ENCODE measurements around the gene ASIP.
"Not testable (repeated sequence)": the region's sequence is repeated elsewhere in the genome, so short reads cannot be mapped to it uniquely, and the experiment has no call there.

ASIP gene

GRCh38 chr20:34285450-34285849 lies 44.2 kb downstream of the ASIP start:
- no peak for DNase-seq (ENCODE audit: low read depth in 2 of 2)

- not testable (repeated sequence) for DNase-seq (ENCODE audit: low read depth in 2 of 2)
These were observed 46.3 kb downstream of the ASIP start for GRCh38 chr20:34287500-34287899.

- DNase-seq (ENCODE audit: low read depth in 2 of 2) = no peak
These were observed 49.2 kb downstream of the ASIP start for GRCh38 chr20:34290471-34290870.

DNA sequence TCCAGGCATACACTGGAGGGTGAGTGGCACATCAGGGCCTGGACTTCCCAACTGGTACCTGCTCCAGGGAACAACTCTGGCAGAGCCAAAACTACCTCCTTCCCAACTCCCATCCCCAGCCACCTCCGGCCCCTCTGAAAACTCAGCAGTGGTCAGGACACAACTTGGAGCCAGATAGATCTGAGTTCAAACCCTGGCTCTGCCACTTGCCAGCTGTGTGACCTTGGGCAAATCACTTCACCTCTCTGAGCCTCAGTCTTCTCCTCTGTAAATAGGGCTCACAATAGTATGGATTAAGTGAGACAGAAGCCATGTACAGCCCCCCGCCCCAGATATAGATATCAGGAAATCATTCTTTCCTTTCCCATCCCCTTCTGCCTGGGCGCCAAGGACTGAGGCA lies 51.3 kb downstream of the ASIP start:
- DNase-seq (ENCODE audit: low read depth in 2 of 2) = no peak

DNA sequence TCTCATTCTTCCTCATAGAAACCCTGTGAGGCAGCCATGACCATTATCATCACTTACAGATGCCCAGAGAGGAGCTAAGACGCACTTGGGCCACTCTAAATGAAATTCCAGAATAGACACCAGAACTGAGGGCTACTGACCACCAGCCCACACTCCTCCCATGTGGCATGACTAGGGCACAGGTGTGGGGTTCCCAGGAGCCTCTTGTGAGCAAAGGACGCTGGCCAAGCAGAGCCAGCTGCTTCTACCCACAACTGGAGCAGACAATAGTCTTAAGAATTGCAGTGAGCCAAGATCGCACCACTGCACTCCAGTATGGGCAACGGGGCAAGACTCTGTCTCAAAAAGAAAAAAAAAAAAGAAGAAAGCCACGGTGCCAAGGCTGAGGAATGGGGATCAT lies 51.9 kb downstream of the ASIP start:
- no peak for DNase-seq (ENCODE audit: low read depth in 2 of 2)

DNA sequence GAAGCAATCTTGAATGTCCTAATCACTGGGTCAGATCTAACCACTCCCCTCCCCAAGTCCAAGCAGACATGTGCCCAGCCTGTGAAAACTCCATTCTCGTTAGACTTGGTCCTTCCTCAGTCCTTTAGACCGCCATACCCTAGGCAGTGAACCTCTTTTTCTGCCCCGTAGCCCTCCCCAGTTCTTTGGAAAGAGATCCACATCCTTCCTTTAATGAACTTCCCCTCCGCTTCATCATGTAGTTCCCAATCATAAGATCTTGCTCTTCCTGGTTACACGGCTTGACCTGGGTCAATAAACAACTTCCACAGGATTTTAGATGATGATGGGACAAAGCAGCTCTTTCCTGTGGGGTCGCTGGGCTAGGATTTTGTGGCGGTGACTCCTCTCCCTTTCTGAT lies 52.4 kb downstream of the ASIP start:
- no peak for DNase-seq (ENCODE audit: low read depth in 2 of 2)

- no peak for DNase-seq (ENCODE audit: low read depth in 2 of 2)
These were observed 53.3 kb downstream of the ASIP start for GRCh38 chr20:34294563-34294962.

GRCh38 chr20:34295284-34295683 lies 54.1 kb downstream of the ASIP start:
- no peak for DNase-seq (ENCODE audit: low read depth in 2 of 2)

DNA sequence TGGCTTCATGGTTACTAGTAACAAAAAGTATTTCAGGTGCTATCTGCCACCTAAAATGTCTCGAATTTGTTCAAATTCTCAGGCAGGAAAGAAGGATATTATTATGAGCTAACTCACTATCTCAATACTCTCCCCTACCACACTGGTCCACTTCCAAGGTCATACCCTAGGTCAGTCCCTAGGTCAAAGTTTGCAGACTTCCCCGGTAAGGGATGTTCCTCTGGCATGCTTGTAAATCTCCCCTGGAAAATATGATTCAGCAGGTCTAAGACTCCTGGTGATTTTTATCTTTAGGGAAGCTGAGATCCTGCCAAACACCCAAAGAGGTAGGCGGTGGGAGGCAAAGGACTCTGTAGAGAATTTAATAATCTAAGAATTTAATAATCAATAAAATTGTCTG lies 55.2 kb downstream of the ASIP start:
- no peak for DNase-seq (ENCODE audit: low read depth in 2 of 2)

- not testable (repeated sequence) for DNase-seq (ENCODE audit: low read depth in 2 of 2)
These were observed 57.1 kb downstream of the ASIP start for GRCh38 chr20:34298294-34298784.

DNA sequence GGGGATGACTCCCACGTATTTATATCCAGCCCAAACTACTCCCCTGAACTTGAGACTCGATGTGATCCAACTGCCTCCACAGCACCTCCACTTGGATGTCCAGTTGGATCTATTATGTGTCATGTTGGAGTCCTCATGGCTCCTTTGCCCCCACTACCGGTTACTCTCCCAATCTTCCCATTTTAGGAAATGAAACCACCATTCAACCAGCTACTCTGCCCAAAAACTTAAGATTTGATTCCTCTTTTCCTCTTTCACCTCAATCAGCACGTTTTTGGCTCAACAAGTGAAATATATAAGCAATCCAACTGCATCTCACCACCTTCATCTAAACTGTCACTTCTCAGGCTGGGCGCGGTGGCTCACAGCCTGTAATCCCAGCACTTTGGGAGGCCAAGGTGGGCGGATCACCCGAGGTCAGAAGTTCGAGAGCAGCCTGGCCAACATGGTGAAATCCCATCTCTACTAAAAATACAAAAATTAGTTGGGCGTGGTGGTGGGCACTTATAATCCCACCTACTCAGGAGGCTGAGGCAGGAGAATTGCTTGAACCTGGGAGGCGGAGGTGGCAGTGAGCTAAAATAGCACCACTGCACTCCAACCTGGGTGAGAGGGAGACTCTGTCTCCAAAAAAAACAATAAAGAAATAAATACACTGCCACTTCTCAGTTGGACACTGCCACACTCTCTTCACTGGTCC lies 58.5 kb downstream of the ASIP start:
- DNase-seq (ENCODE audit: low read depth in 2 of 2) = no peak

DNA sequence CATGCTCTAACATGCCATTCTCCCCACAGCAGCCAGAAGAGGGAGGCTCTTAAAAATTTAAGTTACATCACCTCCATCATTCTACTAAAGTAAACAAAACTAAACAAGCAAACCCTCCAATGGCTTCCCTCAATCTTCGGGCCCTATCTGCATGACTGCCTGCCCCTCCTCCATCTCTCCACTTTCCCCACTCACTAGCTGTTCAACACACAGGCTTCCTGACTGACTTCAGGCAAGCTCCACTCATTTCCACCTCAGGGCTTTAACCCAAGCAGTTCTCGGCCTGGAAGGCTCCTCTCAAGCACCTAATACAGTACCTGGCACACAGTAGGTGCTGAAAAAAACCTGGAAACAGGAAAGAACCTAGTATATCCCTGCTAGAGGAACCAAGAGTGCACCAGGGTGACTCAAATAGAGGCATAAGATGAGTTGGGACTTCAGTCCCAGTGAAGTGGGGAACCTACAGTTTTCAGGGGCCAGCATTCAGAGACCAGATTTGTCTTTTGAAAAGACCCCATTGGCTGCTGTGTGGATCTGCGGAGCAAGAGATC lies 59.1 kb downstream of the ASIP start:
- no peak for DNase-seq (ENCODE audit: low read depth in 2 of 2)

GRCh38 chr20:34300809-34301586 lies 59.8 kb downstream of the ASIP start:
- DNase-seq (ENCODE audit: low read depth in 2 of 2) = no peak

DNA sequence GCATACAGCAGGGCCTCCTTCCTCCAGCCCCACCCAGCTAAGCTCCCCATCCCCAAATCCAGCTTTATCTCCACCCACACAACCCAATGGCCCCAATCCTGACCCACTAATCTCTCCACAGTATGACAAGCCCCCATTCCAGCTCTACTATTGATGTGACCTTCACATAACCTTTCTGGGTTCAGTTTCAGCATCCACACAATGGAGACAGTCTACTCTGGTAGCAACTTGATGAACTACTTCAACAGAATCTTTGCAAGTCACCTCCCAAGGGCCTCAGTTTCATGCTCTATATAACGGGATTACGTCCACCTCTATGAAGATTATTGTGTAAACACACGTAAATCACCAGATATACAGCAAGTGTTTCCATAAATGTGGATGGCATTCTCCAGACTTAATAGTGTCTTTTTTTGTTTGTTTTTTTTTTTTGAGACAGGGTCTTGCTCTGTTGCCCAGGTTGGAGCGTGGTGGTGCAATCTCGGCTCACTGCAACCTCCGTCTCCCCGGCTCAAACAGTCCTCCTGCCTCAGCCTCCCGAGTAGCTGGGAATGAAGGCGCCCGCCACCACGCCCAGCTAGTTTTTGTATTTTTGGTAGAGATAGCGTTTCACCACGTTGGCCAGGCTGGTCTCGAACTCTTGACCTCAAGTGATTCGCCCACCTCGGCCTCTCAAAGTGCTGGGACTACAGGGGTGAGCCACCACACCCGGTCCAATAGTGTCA lies 60.5 kb downstream of the ASIP start:
- DNase-seq (ENCODE audit: low read depth in 2 of 2) = no peak

DNA sequence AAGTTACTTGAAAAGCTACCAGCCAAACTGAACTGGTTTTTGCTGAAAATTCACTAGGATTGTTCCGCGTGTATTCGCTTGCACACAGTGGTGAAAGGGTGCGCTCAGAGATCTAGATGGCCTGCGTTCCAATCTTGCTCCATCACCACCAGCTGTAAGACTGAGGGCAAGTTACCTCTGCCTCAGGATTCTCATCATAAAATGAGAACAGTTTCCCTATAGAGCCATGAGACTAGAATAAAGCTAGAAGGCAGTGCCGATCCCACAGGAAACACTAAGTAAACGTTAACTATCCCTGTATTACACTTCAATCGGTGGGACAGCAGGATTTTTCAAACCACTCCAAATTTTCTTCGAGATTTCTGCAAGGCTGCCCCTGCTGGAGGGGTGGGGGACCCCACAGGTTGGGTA lies 61.1 kb downstream of the ASIP start:
- no peak for DNase-seq (ENCODE audit: low read depth in 2 of 2)

DNA sequence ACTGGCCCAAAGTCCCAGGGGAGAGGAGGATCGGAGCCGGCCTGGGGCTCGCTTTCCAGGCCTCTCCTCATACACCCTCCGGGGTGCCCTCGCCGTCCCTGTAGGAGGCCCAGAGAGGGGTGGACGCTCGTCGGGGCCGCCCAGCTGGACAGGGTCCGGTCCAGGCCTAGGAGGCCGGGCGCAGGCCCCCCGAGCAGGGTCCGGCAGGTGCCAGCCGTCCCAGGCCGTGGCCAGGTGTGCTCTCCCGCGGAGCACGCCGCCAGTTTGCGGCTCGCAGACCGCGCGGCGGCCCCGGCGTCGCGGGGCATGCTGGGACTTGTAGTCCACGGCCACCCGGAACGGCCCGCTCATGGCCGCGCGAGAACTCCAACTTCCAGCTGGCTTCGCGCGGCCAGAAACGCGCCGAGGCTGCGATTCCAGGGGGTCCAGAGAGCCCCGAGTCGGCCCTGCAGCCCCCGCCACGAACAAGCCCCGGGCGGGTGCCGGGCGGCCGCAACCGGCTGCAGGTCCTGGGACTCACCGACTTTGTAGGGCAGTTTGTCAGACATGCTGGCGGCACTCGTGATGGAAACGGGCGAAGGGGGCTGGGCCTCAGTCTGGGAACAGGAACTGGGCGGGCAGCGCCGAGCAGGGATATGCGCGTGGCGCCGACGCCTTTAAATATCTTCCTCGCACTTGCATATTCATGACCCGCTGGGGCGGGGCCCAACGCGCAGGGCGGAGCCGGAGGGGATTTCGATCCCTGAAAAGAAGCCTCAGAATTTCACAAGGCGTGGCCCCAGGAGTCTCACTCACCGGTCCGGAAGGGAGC lies 61.7 kb downstream of the ASIP start, which contains the start of gene AHCY:
Gene AHCY (minus strand): TSS at position 633 of the 811 bp plus-strand sequence. CDS start 85 bp downstream, at position 548.
- DNase-seq (ENCODE audit: low read depth in 2 of 2) = peak; percentile 83 to 85

- no peak for DNase-seq (ENCODE audit: low read depth in 2 of 2)
These were observed 64.4 kb downstream of the ASIP start for GRCh38 chr20:34305333-34306230.

DNA sequence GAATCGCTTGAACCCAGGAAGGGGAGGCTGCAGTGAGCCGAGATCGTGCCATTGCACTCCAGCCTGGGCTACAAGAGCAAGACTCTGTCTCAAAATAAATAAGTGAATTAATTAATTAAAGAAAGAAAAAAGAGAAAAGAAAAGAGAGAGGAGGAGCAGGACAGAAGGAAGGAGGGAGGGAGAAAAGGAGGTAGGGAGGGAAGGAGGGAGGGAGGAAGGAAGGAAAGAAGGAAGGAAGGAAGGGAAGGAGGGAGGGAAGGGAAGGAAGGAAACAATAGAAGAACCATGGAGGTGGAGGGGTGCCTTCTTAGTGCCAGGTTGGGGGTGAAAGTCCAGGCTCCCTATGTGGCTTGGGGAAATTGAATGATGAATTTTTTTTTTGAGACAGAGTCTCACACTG lies 68.5 kb downstream of the ASIP start:
- DNase-seq (ENCODE audit: low read depth in 2 of 2) = no peak

- DNase-seq (ENCODE audit: low read depth in 2 of 2) = no peak
These were observed 69.4 kb downstream of the ASIP start for GRCh38 chr20:34310481-34311117.

Data from stimulated activated CD8-positive, alpha-beta memory T cell treated with anti-CD3 and anti-CD28 coated beads, Interleukin-7, amount 100 ng/mL, for 1 hour (primary cell).